H1 (cell line): ENCODE data around the gene TRIM52. TPM values are rescaled to one million over a fixed set of nuclear protein-coding genes. Genes with fewer than 3 reads are reported as not detected.
A peak's percentile ranks its signal among the peaks of the same experiment; 100 is the strongest.

Experiments
- CREB1 ChIP-seq: IDR thresholded peaks from 2 replicates; pipeline ENCODE4 v1.6.1; 2012; ENCODE audit warnings: inconsistent platforms
- KDM4A ChIP-seq: IDR thresholded peaks from one replicate; pipeline ENCODE4 v1.7.1; 2012; ENCODE audit warnings: low read depth, mild to moderate bottlenecking, moderate library complexity, low read length, inconsistent platforms; ENCODE audit not compliant: severe bottlenecking
- NRF1 ChIP-seq: IDR thresholded peaks from 2 replicates; pipeline ENCODE4 v1.6.1; 2011; ENCODE audit warnings: mild to moderate bottlenecking, low read depth, low read length, improper control_type of control experiment
- POLR2AphosphoS5 ChIP-seq: IDR thresholded peaks from 2 replicates; pipeline ENCODE4 v1.6.1; 2011; ENCODE audit warnings: low read depth, low read length
- POU5F1 ChIP-seq: IDR thresholded peaks from 2 replicates; pipeline ENCODE4 v1.6.1; 2011; ENCODE audit warnings: low read depth, mild to moderate bottlenecking, low read length, moderate library complexity
- RBBP5 ChIP-seq: IDR thresholded peaks from 2 replicates; pipeline ENCODE4 v1.7.1; 2012; ENCODE audit warnings: low read depth, mild to moderate bottlenecking, inconsistent platforms, low read length, moderate library complexity, borderline replicate concordance
- SP1 ChIP-seq: IDR thresholded peaks from 2 replicates; pipeline ENCODE4 v1.6.1; 2011; ENCODE audit warnings: low read depth, low read length
- SUZ12 ChIP-seq: fragments of 200-600 bp; sonication (generic); IDR thresholded peaks from 2 replicates; pipeline ENCODE4 v1.6.1; 2012; ENCODE audit warnings: mild to moderate bottlenecking, inconsistent platforms, low read length, moderate library complexity, mixed read lengths
- TAF1 ChIP-seq: IDR thresholded peaks from 2 replicates; pipeline ENCODE4 v1.6.1; 2011; ENCODE audit warnings: mild to moderate bottlenecking, low read depth, low read length
- ZNF274 ChIP-seq: IDR thresholded peaks from 2 replicates; pipeline ENCODE4 v1.7.0; 2012; ENCODE audit warnings: low read length, borderline replicate concordance; ENCODE audit errors: extremely low read depth
- polyA plus RNA-seq, 7 experiments: library from polyadenylated mRNA; depleted of rRNA in 3 of 7; stranded (reverse) in 5 of 7; unstranded in 2 of 7; fragments of >200 nt in 5 of 7; fragments of 200-250 nt in 2 of 7; gene quantifications; 1 replicate in 5 of 7; 2 replicates in 1 of 7; 4 replicates in 1 of 7; pipeline versions ENCODE4 v1.2.1 to v1.2.3, GENCODE V29; 2011 to 2013; ENCODE audit warnings: missing spikeins in 2 of 7, mixed read lengths in 2 of 7
- total RNA-seq: library from RNA; stranded (reverse); fragmentation: NEBNext Ultra II Directional; extraction: Animal tissue kit (Norgen Biotek cat#: 25700); gene quantifications from 2 replicates; pipeline ENCODE4 v1.2.1, GENCODE V29; 2021
- TF ChIP-seq, protein P1 (sequence below): IDR thresholded peaks from 2 replicates; pipeline ENCODE4 v1.6.1; 2012; ENCODE audit warnings: low read length, inconsistent platforms
- TF ChIP-seq, protein P2 (sequence below): IDR thresholded peaks from 2 replicates; pipeline ENCODE4 v1.6.1; 2012; ENCODE audit warnings: inconsistent platforms

TRIM52 gene
- total and polyA plus RNA-seq, 2 of the 8 experiments (the other 6 are each of a cell fraction or from before 2014, with no cell fraction given), result 4.2 to 5.7 TPM

DNA sequence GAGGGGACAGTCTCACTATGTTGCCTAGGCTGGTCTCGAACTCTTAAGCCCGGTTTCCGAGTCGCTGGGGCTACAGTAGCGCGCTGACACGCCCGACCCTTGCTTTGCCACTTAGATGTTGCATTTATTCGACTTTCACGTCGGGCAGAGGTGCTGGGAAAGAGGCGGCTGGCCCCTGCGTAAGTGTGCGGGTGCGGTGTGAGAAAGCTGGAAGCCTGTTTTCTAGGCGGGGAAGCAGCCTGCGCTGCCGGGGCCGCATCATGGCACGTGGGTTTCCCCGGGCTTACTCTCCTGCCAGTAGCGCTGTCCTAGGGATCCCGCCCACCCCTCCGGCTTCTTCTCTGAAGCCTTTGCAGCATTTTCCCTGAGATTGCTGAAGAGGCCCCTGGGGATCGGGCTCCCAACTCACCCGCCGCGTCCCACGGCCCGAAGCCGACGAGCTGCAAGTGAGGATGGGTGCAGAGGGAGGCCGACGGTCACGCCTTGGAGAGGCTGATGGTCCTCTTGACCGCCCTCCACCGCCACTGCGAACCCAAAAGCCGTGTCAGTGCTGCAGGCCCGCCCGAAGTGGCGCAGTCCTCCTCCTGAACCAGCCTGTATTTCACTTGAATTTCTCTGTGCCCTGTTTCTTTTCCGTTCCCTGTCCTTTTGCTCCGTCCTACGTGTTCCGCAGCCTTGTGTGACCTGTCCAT is 43.7 kb downstream of the TRIM52 start (continued):
- TF ChIP-seq, protein P1, sequence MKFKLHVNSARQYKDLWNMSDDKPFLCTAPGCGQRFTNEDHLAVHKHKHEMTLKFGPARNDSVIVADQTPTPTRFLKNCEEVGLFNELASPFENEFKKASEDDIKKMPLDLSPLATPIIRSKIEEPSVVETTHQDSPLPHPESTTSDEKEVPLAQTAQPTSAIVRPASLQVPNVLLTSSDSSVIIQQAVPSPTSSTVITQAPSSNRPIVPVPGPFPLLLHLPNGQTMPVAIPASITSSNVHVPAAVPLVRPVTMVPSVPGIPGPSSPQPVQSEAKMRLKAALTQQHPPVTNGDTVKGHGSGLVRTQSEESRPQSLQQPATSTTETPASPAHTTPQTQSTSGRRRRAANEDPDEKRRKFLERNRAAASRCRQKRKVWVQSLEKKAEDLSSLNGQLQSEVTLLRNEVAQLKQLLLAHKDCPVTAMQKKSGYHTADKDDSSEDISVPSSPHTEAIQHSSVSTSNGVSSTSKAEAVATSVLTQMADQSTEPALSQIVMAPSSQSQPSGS, result no peak
- TF ChIP-seq POU5F1 (no peak), POLR2AphosphoS5 (no peak), RBBP5 (peak; percentile 78), SP1 (no peak), KDM4A (peak; percentile 86), CREB1 (no peak), TAF1 (no peak), ZNF274 (no peak), NRF1 (no peak), SUZ12 (no peak)
- TF ChIP-seq, protein P2, sequence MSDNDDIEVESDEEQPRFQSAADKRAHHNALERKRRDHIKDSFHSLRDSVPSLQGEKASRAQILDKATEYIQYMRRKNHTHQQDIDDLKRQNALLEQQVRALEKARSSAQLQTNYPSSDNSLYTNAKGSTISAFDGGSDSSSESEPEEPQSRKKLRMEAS, result peak; percentile 82
